ENCODE results near the gene OR8K5.
"Not testable (repeated sequence)": the region's sequence is repeated elsewhere in the genome, so short reads cannot be mapped to it uniquely, and the experiment has no call there.

OR8K5 gene, protein sequence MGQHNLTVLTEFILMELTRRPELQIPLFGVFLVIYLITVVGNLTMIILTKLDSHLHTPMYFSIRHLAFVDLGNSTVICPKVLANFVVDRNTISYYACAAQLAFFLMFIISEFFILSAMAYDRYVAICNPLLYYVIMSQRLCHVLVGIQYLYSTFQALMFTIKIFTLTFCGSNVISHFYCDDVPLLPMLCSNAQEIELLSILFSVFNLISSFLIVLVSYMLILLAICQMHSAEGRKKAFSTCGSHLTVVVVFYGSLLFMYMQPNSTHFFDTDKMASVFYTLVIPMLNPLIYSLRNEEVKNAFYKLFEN

DNA sequence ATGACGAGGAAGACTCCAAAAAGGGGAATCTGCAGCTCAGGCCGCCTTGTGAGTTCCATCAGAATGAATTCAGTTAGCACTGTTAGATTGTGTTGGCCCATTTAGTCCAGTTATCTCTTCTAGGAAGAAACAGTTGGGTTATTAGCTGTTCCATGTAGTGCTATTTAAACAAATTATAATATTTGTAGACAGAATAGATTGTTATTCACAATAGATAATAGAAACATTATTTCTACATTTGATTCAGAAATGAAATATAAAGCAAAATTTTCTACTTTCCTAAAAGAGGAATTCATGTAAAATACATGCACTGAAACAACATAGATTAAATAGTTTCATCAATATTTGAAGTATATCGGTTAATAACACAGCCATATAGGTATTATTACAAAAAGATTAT, at the start of gene OR8K5:
Gene OR8K5, minus strand, starts transcription at position 101 of the 400 bp plus-strand sequence. Its CDS starts 0 bp downstream, at position 101.
- DNase-seq (ENCODE audit: low spot score) (no peak), FAIRE-seq (no peak)

DNA sequence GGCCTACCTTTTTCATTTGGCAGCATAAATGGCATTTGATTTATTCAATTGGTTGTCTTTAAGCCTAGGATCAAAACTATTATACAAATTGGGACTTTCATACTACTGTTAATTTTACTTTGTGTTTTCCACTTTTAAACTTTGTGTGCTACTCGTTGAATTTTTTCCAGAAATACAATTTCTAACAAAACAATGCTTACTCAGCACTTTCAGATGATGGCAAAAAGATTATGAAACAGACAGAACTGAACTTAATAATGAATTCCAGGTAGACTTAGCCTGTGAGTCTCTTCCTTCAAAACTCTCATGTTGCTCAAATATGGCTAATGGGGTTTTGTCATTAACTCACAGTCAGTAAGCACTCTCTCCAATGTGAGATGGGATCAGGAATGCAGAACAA, 47.7 kb upstream of the OR8K5 start:
- no peak for DNase-seq (ENCODE audit: low spot score)
- no peak for FAIRE-seq

DNA sequence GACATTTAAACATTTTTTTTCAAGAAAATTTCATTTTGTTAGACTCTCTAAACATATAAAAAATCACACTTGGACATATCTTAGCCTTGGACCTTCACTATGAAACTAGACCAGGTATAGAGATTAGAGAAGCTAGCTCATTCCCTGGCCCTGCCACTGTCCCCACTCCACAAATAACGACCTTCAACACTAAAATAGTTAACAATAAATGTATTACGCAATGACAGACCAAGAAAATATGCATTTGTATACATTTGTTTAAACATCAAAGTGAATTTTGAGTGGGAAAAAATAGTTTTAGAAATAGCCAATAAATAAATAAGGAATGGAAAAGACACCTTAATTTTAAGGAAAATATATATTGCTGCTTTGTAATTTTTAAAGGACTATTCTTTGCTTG, 37.2 kb upstream of the OR8K5 start:
- DNase-seq (ENCODE audit: low spot score) = no peak
- no peak for FAIRE-seq

DNA sequence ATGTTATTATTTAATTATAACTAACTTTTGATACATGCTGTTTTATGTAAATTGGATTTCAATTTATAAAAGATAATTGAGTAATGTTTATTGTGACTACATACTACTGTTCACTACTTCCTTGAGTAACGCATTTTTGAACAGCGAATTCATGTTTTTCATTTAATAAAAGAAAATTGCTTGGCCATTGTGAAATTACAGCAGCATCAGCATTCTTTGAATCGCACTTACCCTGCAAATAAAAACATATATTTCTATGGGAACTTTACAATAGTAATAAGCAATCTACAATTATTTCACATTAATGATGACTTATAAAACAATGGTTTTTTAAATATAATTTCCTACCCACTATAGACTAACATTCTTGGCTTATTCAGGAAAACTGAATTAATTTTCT, 36.6 kb upstream of the OR8K5 start:
- DNase-seq (ENCODE audit: low spot score) (no peak), FAIRE-seq (no peak)

DNA sequence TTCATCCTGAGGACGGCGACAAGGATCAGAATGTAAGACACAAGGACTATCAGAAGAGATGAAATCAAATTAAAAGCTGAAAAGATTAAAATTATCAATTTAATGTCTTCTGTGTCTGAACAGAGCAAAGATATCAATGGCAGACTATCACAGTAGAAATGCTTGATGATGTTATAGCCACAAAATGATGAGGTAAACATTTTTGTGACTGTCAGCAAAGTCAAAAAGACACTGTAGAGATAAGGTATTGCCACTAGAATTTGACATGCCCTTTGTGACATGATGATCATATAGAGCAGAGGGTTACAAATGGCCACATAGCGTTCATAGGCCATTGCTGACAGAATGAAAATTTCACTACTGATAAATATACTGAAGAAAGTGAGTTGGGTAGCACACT, 28.5 kb upstream of the OR8K5 start:
- no peak for FAIRE-seq

DNA sequence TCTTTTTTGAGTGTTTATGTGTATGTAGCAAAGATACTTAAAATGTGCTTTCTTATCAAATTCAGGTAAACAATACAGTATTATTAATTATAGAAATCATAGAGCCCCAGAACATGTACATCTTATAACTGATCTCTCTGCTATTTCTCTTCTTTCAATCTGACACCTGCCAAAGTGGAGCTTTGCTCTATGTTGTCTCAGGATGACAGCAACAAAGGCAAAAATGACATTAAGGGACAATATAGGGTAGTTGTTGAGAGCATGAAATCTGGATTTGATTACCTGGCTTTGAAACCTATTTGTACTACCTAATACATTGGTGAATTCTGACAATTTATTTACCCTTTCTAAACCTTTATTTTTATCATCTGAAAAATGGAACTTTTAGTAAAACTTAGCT, 23.3 kb upstream of the OR8K5 start:
- DNase-seq (ENCODE audit: low spot score) (no peak), FAIRE-seq (no peak)

More for the DNA sequence above, 28.5 kb upstream of the OR8K5 start:
- DNase-seq (ENCODE audit: low spot score) = no peak

DNA sequence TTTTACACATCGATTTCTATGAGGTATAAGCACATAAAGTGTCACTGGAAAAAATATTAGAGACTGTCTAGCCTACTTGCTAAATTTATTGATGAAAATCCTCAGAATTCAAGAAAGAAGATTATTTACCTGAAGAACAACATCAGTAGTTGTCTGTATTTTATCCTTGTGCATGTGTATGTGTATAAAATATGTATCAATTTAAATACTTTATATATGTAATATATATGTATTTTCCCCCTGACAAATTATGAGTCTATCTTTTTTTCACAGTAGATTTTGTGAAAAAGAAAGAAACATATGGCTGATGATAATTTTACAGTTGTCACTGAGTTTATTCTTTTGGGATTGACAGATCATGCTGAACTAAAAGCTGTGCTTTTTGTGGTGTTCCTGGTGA, 16.2 kb upstream of the OR8K5 start, which contains the start of gene OR5J2:
Gene OR5J2, plus strand, starts transcription at position 301 of the 400 bp plus-strand sequence. Its CDS starts 0 bp downstream, at position 301.
- DNase-seq (ENCODE audit: low spot score) = no peak
- no peak for FAIRE-seq

DNA sequence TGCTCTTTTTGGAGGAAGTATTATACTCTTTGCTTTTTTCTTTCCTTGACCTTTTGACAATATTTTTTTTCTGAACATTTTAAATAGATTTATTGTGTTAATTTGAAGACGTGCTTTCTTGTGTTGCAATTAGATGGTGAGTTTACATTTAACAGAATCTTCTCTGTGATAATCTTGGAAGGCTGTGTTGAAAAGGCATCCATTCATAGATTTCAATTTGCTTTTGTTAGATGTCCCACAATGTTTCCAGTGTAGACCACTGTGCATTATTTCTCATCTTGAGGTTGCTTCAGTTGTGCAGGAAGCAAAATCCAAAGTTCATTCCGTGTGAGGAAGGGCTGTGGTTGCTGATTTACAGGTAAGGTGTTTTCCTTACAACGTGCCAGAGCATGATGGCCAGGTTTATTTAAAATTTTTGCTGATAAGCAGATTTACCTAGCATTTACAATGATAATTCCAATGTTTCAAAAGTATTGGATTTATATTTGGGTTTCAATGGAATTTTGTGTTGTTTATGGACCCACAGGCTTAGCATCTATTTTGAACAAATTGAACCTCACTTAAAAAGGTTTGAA, 12.2 kb upstream of the OR8K5 start:
- DNase-seq (ENCODE audit: low spot score) (no peak), FAIRE-seq (no peak)

DNA sequence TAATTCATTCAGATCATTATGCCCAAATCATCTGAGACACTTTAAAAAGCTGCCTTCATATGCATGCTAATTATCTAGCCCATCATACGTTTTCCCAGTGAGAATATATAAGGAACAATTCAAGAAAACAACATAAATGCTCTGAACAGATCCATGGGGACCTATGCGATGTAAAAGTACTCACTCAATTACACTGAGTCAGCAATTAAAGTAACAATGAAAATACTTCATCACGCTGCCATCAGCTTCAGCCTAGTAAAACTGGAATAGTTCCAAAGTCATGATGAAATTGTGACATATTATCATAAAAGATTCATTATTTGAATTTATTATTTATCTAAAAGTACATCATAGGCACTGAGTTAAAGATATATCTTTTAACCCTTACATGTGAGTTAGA, 3.7 kb upstream of the OR8K5 start:
- no peak for DNase-seq (ENCODE audit: low spot score)

DNA sequence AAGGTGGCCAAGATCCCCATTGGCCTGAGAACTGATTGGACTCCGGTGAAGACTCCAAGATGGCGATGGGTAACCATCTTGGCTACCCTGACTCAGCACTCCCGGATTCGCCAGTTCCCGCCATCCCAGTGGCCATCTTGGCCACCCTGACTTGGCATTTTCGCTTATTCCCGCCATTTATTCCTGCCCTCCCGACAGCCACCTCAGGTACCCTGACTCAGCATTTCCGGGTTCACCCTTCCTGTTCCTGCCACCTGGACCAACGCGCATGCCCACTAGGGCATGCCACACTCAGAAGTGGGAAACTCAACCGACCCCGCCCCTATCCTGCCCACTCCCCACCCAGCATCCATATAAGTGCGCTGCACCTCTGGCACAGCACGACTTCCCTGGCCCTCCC, 7.8 kb downstream of the OR8K5 start:
- DNase-seq (ENCODE audit: low spot score) (no peak), FAIRE-seq (no peak)

More for the DNA sequence above, 3.7 kb upstream of the OR8K5 start:
- FAIRE-seq = no peak

DNA sequence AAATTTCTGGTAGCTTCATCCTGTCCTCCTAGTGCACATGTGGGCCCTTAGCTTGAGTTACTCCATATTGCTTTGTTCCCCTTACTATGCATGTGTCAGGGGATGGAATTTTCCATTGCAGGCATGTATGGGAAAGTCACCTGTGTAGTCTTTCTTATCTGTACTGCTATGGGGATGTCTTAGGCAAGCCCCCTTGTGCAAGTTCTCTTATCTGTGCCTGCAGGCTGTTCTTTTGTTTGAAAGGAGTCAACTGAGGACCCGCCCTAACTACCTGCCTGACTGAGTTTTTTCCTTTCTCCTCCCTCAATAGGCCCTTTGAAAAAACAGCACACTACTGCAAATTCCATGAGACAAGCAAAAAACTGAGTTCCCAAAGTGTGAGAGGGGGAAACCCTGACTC, 8.7 kb downstream of the OR8K5 start:
- DNase-seq (ENCODE audit: low spot score) = no peak
- no peak for FAIRE-seq

DNA sequence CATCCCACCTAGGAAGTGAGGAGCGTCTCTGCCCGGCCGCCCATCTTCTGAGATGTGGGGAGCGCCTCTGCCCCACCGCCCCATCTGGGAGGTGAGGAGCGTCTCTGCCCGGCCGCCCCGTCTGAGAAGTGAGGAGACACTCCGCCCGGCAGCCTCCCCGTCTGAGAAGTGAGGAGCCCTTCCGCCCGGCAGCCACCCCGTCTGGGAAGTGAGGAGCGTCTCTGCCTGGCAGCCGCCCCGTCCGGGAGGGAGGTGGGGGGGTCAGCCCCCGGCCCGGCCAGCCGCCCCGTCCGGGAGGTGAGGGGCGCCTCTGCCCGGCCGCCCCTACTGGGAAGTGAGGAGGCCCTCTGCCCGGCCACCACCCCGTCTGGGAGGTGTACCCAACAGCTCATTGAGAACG, 16.4 kb downstream of the OR8K5 start:
- FAIRE-seq = not testable (repeated sequence)

DNA sequence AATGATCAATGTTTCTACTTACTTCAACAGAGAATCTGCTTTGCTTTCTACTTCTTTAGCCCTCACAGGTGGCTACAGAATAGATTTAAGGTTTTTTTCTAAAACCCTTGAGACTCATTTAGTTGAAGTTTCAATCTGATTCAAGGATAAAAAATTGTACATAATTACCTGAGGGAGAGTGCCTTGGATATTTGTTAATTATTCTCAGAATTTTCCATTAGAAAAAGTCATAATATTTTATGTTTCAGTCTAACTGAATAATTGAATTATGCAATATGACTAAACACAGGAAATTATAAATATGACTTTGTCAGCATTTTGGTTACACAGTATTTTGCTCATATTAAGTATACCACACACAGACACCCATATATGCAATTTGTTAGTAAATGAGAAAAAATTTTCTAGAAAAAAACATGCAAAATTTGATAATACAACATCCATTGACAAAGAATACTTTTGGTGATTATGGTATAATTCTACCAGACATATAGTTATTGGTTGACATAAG, 19.9 kb downstream of the OR8K5 start, which contains the start of gene OR8J3:
Gene OR8J3, minus strand, starts transcription at position 51 of the 511 bp plus-strand sequence. CDS start 2,483 bp downstream, outside the sequence.
- no peak for FAIRE-seq
- DNase-seq (ENCODE audit: low spot score) = no peak

More for the DNA sequence above, 16.4 kb downstream of the OR8K5 start:
- not testable (repeated sequence) for DNase-seq (ENCODE audit: low spot score)

DNA sequence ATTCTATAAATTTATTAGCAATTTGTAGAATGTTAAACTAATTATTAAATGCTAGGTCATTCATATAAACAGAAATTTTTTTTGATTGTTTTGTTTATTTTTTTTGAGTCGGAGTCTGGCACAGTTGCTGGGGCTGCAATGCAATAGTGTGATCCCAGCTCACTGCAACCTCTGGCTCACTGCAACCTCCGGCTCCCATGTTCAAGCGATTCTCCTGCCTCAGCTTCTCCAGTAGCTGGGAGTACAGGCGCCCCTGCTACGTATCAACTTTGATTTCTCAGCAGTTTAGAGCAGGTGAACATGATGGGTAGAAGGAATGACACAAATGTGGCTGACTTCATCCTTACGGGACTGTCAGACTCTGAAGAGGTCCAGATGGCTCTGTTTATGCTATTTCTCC, 38.0 kb downstream of the OR8K5 start, which contains the start of gene OR8H3:
Gene OR8H3, plus strand, starts transcription at position 301 of the 400 bp plus-strand sequence. Its CDS starts 0 bp downstream, at position 301.
- DNase-seq (ENCODE audit: low spot score) (no peak), FAIRE-seq (no peak)

Measured in RCC 7860 (cell line).